GM18507 (cell line): ENCODE data around the gene ZNF573.
"Not testable (repeated sequence)": the region's sequence is repeated elsewhere in the genome, so short reads cannot be mapped to it uniquely, and the experiment has no call there.

Experiments
- DNase-seq: peaks from one replicate; pipeline ENCODE4 v3.0.0; 2011; ENCODE audit warnings: low read depth; ENCODE audit not compliant: insufficient read length; ENCODE audit errors: extremely low spot score
- FAIRE-seq: peaks from 2 replicates; lab custom pipeline; 2011; peaks lifted over from hg19 to GRCh38; lab: Jason Lieb, UNC

Gene ZNF573

DNA sequence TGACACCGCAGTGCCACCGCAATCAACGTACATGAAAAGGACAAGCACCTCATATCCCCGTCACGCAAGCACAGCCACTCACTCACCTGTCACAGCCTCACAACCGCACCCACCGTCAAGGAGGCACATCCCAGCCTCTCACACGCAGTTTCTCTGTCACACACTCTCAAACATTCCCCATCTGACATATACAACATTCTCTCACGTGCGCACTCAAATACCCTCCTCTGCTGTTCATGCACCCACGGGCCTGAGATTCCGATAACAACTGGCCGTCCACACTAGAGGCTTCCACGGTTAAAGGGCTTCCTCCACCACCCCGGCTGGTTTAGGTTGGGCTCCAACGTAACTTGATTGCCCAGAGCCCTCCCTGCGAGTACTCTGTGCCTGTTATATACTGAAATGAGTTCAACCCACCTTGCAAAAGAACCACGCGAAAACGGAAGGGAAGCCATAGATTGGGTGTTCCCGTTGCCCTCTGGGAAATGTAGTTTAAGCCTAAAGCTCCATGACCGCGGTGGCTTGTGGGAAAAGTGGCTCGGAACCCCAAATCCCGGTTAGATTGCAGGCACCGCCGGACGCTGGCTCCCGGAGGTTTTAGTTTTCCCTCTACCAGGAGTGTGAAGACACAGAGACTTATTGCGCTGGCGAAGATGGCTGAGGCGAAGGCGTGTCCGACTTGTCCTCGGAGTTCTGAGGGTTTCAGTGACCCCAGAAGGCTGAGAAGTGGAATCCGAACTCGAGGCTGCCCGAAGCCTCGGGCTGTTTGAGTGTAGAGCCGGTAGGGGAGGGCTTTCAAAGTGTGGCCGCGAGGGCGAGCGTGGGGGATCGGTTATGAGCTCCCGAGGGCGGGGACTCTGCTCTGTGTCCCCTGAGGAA lies at the start of gene ZNF573:
Gene ZNF573 (minus strand): TSS at position 460 of the 879 bp plus-strand sequence. CDS start 5,857 bp downstream, outside the sequence.
- DNase-seq (peak; percentile 67), FAIRE-seq (peak; percentile 92)

DNA sequence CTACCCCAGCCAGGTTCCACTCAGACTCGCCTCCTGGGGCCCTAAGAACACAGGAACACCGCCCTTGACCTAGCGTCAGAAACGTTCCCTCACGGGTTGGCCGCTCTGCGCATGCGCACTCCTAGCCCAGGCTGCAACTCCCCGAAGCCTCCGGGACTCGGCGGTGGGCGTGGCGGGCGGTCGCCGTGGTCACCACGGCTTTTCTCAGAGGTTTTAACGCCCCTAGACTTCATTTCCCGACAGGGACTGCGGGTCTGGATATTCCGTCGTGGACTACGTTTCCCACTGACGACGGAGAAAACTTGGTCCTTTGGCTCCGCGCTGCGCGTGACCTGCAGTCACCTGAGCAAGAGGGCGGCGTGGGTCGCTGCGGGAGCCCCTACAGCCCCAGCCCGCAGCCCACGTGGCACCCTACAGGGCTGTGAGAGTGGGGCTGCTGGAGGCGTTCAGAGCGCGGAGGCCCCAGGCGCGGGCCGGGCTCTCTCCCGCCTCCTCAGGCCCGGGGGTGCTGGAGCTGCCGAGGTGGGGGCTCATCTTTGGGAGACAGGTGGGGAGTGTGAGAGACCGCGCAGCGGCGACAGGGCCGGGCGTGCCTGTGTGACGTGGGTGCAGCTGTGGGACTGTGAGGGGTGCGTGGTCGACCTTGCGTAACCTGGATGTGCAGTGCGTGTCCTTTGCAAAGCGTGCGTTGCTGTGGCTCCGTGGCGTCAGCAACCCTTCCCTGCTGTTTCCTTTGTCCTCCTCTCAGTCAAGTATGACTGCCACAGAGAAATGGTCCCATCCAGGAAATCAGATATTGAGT lies 38.0 kb upstream of the ZNF573 start:
- no peak for DNase-seq
- no peak for FAIRE-seq

DNA sequence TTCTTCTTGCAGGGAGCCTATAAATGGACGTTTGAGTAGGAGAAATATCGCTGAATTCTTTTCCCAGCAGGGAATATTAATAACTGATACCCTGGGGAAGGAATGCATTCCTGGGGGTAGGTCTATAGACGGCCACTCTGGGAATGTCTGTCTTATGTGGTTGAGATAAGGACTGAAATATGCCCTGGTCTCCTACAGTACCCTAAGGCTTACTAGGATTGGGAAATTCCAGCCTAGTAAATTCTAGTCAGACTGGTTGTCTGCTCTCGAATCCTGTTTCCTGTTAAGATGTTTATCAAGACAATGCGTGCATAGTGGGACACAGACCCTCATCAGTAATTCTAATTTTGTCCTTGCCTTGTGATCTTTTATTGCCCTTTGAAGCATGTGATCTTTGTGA lies 36.2 kb upstream of the ZNF573 start:
- DNase-seq, FAIRE-seq: not testable (repeated sequence)

DNA sequence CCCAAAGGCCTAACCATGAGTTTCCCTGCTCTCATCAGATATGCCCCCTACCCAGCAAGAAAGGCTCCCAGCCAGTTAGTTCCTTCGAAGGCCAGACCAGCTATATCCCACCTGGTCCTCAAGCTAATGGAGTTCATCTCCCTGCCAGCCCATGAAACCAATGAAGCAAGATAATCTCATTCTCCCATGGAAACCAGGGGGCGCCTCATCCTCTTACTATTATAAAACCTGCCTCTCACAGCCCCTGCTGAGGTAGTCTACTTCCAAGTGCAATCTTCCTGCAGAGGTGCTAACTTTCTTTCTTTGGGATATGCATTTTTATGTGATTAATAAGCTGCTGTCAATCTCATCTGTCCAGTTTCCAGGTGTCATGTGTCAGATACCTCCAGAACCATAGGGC lies 34.0 kb upstream of the ZNF573 start:
- no peak for FAIRE-seq
- DNase-seq, result no peak

GRCh38 chr19:37809366-37809765 lies 30.0 kb upstream of the ZNF573 start:
- FAIRE-seq, result no peak
- DNase-seq, result no peak

- no peak for FAIRE-seq
- DNase-seq, result no peak
These were observed 24.0 kb upstream of the ZNF573 start for GRCh38 chr19:37803249-37803840.

- FAIRE-seq (no peak), DNase-seq (no peak)
These were observed 11.0 kb upstream of the ZNF573 start for GRCh38 chr19:37790244-37790925.

DNA sequence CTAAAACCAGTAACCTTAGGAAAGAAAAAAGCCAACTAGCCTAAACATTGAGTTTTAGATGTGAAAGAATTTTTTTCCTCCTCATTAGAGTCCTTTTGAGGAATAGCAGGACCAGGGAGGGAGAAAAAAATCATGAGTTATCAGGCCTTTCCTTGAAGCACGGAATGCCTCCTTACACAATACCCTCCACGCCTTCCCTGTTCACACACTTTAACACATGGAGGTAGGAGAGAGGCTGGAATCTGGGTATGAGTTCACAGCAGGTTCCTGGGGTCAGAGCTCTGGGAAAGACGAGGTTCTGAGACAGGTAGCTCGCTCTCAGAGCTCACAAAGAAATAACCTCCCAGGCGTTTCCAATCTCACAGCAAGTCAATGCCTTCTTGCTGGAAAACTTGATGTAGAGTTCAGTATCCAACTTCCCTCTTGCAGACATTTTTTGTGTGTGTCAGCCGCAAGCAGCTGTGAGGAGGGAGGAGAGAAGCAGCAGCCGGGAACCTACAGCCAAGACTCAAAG lies 716 bp downstream of the ZNF573 start:
- no peak for FAIRE-seq
- no peak for DNase-seq

- DNase-seq, result no peak
- no peak for FAIRE-seq
These were observed 8.4 kb downstream of the ZNF573 start for GRCh38 chr19:37770985-37771384.

DNA sequence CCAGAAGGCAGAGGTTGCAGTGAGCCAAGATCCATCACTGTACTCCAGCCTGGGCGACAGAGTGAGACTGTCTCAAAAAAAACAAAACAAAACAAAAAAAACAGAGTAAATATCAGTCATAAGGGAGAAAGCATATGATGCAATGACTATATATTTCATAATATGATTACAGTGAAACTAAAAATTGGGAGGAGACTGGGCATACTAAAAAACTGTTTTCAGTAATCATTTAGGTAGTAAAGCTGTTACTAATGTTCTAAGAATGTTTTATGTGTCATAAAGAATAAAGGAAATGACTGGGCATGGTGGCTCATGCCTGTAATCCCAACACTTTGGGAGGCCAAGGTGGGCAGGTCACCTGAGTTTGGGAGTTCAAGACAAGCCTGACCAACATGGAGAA lies 15.9 kb downstream of the ZNF573 start:
- no peak for FAIRE-seq
- DNase-seq, result no peak

DNA sequence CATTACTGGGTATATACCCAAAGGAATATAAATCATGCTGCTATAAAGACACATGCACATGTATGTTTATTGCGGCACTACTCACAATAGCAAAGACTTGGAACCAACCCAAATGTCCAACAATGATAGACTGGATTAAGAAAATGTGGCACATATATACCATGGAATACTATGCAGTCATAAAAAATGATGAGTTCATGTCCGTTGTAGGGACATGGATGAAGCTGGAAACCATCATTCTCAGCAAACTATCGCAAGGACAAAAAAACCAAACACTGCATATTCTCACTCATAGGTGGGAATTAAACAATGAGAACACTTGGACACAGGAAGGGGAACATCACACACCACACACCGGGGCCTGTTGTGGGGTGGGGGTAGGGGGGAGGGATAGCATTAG lies 21.7 kb downstream of the ZNF573 start:
- not testable (repeated sequence) for FAIRE-seq, DNase-seq

DNA sequence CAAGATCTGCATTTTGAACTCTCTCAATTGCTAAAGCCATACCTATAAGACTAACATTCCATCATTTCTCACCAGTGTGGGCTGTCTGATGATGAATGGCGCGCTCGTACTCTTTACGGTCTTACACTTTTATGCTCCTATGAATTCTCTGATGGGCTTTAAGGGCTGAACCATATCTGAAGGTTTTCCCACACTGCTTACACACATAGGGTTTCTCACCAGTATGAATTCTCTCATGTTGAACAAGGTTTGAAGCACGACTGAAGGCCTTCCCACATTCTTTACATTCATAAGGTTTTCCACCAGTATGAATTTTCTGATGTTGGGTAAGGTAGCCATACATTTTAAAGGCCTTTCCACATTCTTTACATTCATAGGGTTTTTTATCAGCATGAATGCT lies 41.0 kb downstream of the ZNF573 start:
- no peak for FAIRE-seq

GRCh38 chr19:37725181-37725580 lies 54.2 kb downstream of the ZNF573 start:
- FAIRE-seq (no peak), DNase-seq (no peak)

More for the DNA sequence above, 41.0 kb downstream of the ZNF573 start:
- DNase-seq, result no peak

- FAIRE-seq, result no peak
These were observed 59.5 kb downstream of the ZNF573 start for GRCh38 chr19:37719927-37720265.

GRCh38 chr19:37719111-37719926 lies 60.1 kb downstream of the ZNF573 start, which contains the start of gene ZNF607:
Gene ZNF607, minus strand, starts transcription at chr19:37719761. Its CDS starts 8,143 bp downstream, at chr19:37711618.
- DNase-seq, result peak; percentile 87
- FAIRE-seq, result peak; percentile 95

More at GRCh38 chr19:37719927-37720265, 59.5 kb downstream of the ZNF573 start:
- no peak for DNase-seq

- DNase-seq (no peak), FAIRE-seq (no peak)
These were observed 61.1 kb downstream of the ZNF573 start for GRCh38 chr19:37718304-37718703.

- DNase-seq, result no peak
- no peak for FAIRE-seq
These were observed 63.2 kb downstream of the ZNF573 start for GRCh38 chr19:37716140-37716539.

DNA sequence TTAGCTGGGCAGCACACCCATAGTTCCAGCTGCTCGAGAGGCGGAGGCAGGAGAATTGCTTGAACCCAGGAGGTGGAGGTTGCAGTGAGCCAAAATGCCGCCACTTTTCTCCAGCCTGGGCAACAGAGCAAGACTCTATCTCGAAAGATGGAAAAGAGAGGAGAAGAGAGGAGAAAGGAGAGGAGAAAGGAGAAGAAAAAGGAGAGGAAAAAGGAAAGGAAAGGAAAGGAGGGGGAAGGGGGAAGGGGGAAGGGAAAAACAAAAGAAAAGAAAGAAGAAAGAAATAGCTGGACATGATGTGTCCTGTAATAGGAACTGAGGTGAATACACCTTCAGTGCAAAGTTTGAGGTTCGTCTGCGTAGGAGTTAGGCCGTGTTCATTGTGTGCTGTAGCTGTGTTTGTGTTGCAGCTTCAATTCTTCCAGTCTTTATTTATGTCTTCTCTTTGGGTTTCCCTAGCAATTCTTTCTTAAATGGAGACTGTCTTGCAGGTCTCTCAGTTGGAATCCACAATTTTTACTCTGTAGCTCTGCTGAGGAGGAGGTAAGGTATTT lies 73.3 kb downstream of the ZNF573 start:
- DNase-seq (no peak), FAIRE-seq (no peak)
